Chondrocyte (in vitro differentiated cells): ENCODE measurements around the gene UQCRC1. TPM values are rescaled to one million over a fixed set of nuclear protein-coding genes. Genes with fewer than 3 reads are reported as not detected.

ENCODE experiments used
- DNase-seq: peaks from one replicate; pipeline ENCODE4 v3.0.0; 2021; ENCODE audit warnings: mixed read lengths, low spot score
- H3K27ac Mint-ChIP-seq: one replicate; pipeline ENCODE4 v1.8.0; 2021; ENCODE audit warnings: mild to moderate bottlenecking, moderate library complexity, mixed read lengths; ENCODE audit not compliant: unreplicated experiment
- H3K27me3 Mint-ChIP-seq: 2 replicates; pipeline ENCODE4 v1.8.0; 2021; ENCODE audit warnings: low read depth, mixed read lengths
- H3K36me3 Mint-ChIP-seq: 2 replicates; pipeline ENCODE4 v1.8.0; 2021; ENCODE audit warnings: low read depth, mixed read lengths
- H3K4me1 Mint-ChIP-seq: 2 replicates; pipeline ENCODE4 v1.8.0; 2021; ENCODE audit warnings: low read depth, mild to moderate bottlenecking, mixed read lengths
- H3K4me3 Mint-ChIP-seq: one replicate; pipeline ENCODE4 v1.8.0; 2021; ENCODE audit warnings: mild to moderate bottlenecking, moderate library complexity, mixed read lengths; ENCODE audit not compliant: unreplicated experiment
- H3K9me3 Mint-ChIP-seq: 2 replicates; pipeline ENCODE4 v1.8.0; 2021; ENCODE audit warnings: low read depth, mixed read lengths
- total RNA-seq: library from RNA; stranded (reverse); gene quantifications from 3 replicates; pipeline ENCODE4 v1.2.1, GENCODE V29; 2021
- TF ChIP-seq, protein P1 (sequence below): fragments of 200-600 bp; sonication (generic); IDR thresholded peaks from 2 replicates; pipeline ENCODE4 v1.5.0; 2021; ENCODE audit warnings: antibody characterized with exemption, mild to moderate bottlenecking, moderate library complexity

UQCRC1 gene
- total RNA-seq, 1 donor from 2014 or later = 258 TPM

DNA sequence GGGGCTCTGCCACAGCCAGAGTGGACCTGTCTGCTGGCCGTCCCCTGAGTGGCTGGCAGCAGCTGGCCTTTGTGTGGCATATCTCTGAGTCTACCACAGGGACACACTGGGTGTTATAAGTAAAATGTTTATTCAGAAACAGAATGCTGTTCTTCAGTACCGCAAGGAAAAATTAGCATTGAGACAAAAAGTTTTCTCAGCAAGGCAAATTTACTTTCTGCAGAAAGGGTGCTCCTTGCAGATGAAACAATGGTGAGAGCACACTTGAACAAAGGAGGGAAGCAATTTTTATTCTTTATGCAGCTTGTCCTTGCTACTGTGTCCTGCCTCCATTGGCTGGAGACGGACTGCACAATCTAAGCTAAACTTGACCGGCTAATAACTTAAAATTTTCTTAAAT is 8.1 kb upstream of the UQCRC1 start:
- no peak for DNase-seq
- Mint-ChIP-seq H3K36me3 (peaks cover 7% of the 10 kb centered on the region), H3K4me1 (peaks cover 51% of the 10 kb centered on the region), H3K27ac (peak overlapping the region; percentile 92), H3K4me3 (no peak overlapping the region), H3K9me3 (peaks cover 9% of the 10 kb centered on the region), H3K27me3 (no peaks in the 10 kb centered on the region)
- TF ChIP-seq, protein P1, sequence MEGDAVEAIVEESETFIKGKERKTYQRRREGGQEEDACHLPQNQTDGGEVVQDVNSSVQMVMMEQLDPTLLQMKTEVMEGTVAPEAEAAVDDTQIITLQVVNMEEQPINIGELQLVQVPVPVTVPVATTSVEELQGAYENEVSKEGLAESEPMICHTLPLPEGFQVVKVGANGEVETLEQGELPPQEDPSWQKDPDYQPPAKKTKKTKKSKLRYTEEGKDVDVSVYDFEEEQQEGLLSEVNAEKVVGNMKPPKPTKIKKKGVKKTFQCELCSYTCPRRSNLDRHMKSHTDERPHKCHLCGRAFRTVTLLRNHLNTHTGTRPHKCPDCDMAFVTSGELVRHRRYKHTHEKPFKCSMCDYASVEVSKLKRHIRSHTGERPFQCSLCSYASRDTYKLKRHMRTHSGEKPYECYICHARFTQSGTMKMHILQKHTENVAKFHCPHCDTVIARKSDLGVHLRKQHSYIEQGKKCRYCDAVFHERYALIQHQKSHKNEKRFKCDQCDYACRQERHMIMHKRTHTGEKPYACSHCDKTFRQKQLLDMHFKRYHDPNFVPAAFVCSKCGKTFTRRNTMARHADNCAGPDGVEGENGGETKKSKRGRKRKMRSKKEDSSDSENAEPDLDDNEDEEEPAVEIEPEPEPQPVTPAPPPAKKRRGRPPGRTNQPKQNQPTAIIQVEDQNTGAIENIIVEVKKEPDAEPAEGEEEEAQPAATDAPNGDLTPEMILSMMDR = no peak

DNA sequence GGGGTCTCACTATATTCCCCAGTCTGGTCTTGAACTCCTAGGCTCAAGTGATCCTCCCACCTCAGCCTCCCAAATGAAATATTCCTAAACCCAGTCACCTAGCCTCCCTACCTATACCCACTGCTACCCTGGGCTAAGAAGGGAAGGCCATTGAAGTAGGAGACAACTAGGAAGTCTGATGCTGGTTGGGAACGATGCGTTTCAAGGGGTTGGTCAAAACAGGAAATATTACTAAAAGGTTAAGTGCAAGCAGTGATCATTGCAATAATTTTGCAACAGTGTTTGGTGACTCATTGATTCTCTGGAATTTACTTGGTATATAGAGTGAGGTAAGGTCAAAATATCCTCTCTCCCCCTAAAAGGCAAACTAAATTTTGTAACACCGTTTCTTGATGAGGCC is 4.6 kb upstream of the UQCRC1 start:
- peaks cover 36% of the 10 kb centered on the region for H3K4me1 Mint-ChIP-seq
- H3K9me3 Mint-ChIP-seq = peaks cover 9% of the 10 kb centered on the region
- TF ChIP-seq, protein P1 = no peak
- peaks cover 7% of the 10 kb centered on the region for H3K36me3 Mint-ChIP-seq
- H3K4me3 Mint-ChIP-seq = no peak overlapping the region
- H3K27ac Mint-ChIP-seq = peak overlapping the region; percentile 25
- DNase-seq = no peak
- no peaks in the 10 kb centered on the region for H3K27me3 Mint-ChIP-seq

DNA sequence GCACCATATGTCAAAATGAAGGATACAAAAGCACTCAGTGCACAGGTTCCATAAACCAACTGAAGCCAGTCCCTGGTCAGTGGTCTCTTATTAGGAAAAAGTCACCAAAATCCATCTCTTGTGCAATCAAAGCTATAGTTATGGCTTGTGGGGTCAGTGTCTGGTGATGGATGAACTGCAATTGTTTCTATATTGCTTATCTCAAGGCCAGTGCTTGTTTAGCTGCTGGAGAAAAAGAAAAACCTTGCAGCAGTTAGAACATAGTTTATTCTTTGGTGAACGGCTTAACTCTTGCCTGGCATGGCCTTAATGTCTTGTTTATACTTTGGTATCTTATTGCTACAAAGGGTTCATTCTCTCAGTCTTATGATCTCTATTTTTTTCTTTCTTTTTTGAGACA is 2.9 kb upstream of the UQCRC1 start:
- H3K36me3 Mint-ChIP-seq = peaks cover 10% of the 10 kb centered on the region
- H3K4me3 Mint-ChIP-seq = no peak overlapping the region
- TF ChIP-seq, protein P1 = no peak
- H3K27me3 Mint-ChIP-seq = no peaks in the 10 kb centered on the region
- H3K4me1 Mint-ChIP-seq = peaks cover 30% of the 10 kb centered on the region
- no peak for DNase-seq
- H3K27ac Mint-ChIP-seq = no peak overlapping the region
- peaks cover 4% of the 10 kb centered on the region for H3K9me3 Mint-ChIP-seq

DNA sequence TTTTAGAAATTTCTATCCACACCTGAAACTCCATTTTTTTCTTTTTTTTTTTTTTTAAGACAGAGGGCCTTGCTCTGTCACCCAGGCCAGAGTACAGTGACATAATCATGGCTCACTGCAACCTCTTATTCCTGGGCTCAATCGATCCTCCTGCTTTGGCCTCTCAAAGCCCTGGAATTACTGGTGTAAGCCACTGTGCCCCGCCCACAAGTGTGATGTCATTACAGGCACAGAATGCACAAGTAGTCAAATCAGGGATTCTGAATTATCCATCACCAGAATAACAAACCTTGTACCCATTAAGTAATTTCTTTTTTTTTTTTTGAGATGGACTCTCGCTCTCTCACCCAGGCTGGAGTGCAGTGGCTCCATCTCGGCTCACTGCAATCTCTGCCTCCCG is 1.9 kb downstream of the UQCRC1 start:
- peak overlapping the region; percentile 8 for H3K27ac Mint-ChIP-seq
- H3K27me3 Mint-ChIP-seq = no peaks in the 10 kb centered on the region
- no peaks in the 10 kb centered on the region for H3K9me3 Mint-ChIP-seq
- no peak for DNase-seq
- H3K36me3 Mint-ChIP-seq = peaks cover 26% of the 10 kb centered on the region
- H3K4me1 Mint-ChIP-seq = peaks cover 17% of the 10 kb centered on the region
- TF ChIP-seq, protein P1 = no peak
- H3K4me3 Mint-ChIP-seq = peak overlapping the region; percentile 94

DNA sequence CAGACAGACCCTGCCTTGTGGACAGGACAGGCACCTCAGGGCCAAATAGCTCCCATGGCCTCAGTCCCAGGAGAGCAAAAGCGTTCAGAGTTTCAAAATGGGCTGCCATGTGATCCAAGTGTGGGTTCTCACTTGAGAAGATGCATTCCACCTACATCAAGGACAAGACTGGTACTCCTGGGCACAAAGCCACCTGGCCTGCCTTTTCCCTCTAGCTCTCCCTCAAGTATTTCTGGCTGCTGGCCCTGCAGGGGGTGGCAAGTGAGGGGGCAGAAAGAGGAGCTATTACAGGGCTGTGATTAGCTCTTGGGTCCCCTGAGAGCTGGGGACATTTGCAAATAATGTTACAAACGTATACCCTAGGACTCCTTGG is 7.8 kb downstream of the UQCRC1 start:
- TF ChIP-seq, protein P1 = no peak
- H3K4me3 Mint-ChIP-seq = no peak overlapping the region
- peaks cover 47% of the 10 kb centered on the region for H3K36me3 Mint-ChIP-seq
- H3K27ac Mint-ChIP-seq = no peak overlapping the region
- H3K9me3 Mint-ChIP-seq = no peaks in the 10 kb centered on the region
- no peaks in the 10 kb centered on the region for H3K27me3 Mint-ChIP-seq
- peaks cover 43% of the 10 kb centered on the region for H3K4me1 Mint-ChIP-seq
- DNase-seq = no peak
